SIG-M5 (cell line): ENCODE results near the gene COL4A5.

Source experiments
- DNase-seq: peaks from one replicate; lab custom pipeline; 2025; lab: John Stamatoyannopoulos, UW

The COL4A5 gene

GRCh38 chrX:108641589-108642272, 202.1 kb downstream of the COL4A5 start:
- DNase-seq = no peak

- DNase-seq = no peak
These were observed 202.6 kb downstream of the COL4A5 start for GRCh38 chrX:108642273-108642628.

GRCh38 chrX:108664701-108665100, 225.1 kb downstream of the COL4A5 start:
- DNase-seq = no peak

- no peak for DNase-seq
These were observed 226.5 kb downstream of the COL4A5 start for GRCh38 chrX:108666101-108666500.

GRCh38 chrX:108671526-108671925, 231.9 kb downstream of the COL4A5 start:
- DNase-seq = no peak

GRCh38 chrX:108696690-108697089, 257.1 kb downstream of the COL4A5 start:
- no peak for DNase-seq

- no peak for DNase-seq
These were observed 259.7 kb downstream of the COL4A5 start for GRCh38 chrX:108699368-108699767.

GRCh38 chrX:108701633-108702032, 262.0 kb downstream of the COL4A5 start:
- no peak for DNase-seq

- DNase-seq = no peak
These were observed 262.9 kb downstream of the COL4A5 start for GRCh38 chrX:108702530-108702929.

GRCh38 chrX:108704839-108705238, 265.2 kb downstream of the COL4A5 start:
- no peak for DNase-seq

GRCh38 chrX:108712886-108713285, 273.2 kb downstream of the COL4A5 start:
- no peak for DNase-seq

GRCh38 chrX:108722561-108722960, 282.9 kb downstream of the COL4A5 start:
- DNase-seq = no peak

GRCh38 chrX:108726748-108727147, 287.1 kb downstream of the COL4A5 start:
- no peak for DNase-seq

GRCh38 chrX:108731153-108731552, 291.5 kb downstream of the COL4A5 start:
- no peak for DNase-seq

- no peak for DNase-seq
These were observed 293.1 kb downstream of the COL4A5 start for GRCh38 chrX:108732630-108733321.

- DNase-seq = no peak
These were observed 294.8 kb downstream of the COL4A5 start for GRCh38 chrX:108734426-108734825.

GRCh38 chrX:108735091-108735678, 295.5 kb downstream of the COL4A5 start:
- no peak for DNase-seq

GRCh38 chrX:108735679-108736508, 296.3 kb downstream of the COL4A5 start:
- DNase-seq = no peak

GRCh38 chrX:108736509-108737479, 297.2 kb downstream of the COL4A5 start, which contains the start of gene IRS4:
Gene IRS4, minus strand, starts transcription at chrX:108736563.
- no peak for DNase-seq

- DNase-seq = no peak
These were observed 298.1 kb downstream of the COL4A5 start for GRCh38 chrX:108737754-108738153.

GRCh38 chrX:108740299-108740774, 300.7 kb downstream of the COL4A5 start:
- DNase-seq = no peak
